Measurements from ENCODE around the gene SLC25A18. TPM values are rescaled to one million over a fixed set of nuclear protein-coding genes. Genes with fewer than 3 reads are reported as not detected.
"Not testable (repeated sequence)": the region's sequence is repeated elsewhere in the genome, so short reads cannot be mapped to it uniquely, and the experiment has no call there.

The SLC25A18 gene
- total and polyA plus RNA-seq, 8 donors = 0.70 to 3.1 (median 1.8) TPM; not detected in 1

DNA sequence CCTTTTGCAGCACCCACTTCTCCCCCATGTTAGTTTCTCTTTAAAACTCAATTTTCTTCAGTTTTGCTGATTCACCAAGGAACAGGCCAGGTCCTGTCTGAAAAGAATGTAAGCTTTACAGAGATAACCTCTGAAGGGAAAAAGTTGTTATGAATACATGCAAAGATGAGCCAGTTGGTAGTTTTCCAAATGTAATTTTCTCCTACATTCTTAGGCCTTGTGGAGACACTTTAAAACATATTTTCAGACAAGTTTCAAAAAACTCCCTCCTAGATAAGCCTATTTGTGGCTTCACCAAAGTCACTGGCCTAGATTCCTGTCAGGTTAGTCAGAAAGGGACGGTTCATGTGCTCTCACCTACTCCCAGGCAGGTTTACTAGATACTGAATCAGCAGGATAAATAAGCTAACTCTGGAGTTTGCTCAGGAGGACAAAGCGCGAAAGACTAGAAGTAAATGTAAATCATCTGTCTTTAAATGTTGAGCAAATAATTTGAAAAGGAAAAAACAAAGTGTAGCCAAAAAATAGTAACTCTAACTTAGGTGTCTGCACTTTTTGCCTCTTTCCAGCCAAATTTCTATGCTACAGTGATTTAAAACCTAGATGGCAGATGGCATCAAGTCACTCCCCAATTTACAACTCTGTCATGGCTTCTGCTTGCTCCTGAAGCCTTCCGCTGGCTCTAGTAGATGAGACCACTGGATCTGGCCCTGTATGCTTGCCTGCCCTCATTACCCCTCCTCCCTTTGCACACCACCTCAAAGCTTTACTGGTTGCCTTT lies 70.1 kb downstream of the SLC25A18 start:
- Histone ChIP-seq H3K4me3 (no peak overlapping the region), H3K27me3 (no peaks in the 10 kb centered on the region), H3K36me3 (no peaks in the 10 kb centered on the region), H3K4me1 (peaks cover 6 to 20% (median 10%) of the 10 kb centered on the region in 4 donors), H3K27ac (peak overlapping the region in 2 of 5 donors; percentile 7 to 22), H3K9me3 (no peaks in the 10 kb centered on the region)
- peak in 1 of 2 donors; percentile 62 for DNase-seq
- 51 to 77% (median 59%) methylated on average over 4 of the region's 4 CpGs for WGBS, 5 donors
- intact Hi-C loops (cut with DNase I; ENCODE audit: low total_unique reads) = no loop called here
- no peak for TF ChIP-seq EP300 (IDR thresholded peaks at IDR 0.05)
- no peak for TF ChIP-seq POLR2AphosphoS5 (IDR thresholded peaks at IDR 0.05)
- TF ChIP-seq CTCF (IDR thresholded peaks at IDR 0.05) = no peak
- no peak for TF ChIP-seq POLR2A (IDR thresholded peaks at IDR 0.05)

- no peaks in the 10 kb centered on the region for H3K9me3 ChIP-seq
- H3K4me1 ChIP-seq = peaks cover 6 to 18% (median 10%) of the 10 kb centered on the region in 4 donors
- no peaks in the 10 kb centered on the region for H3K36me3 ChIP-seq
- peak overlapping the region in 2 of 5 donors; percentile 7 to 22 for H3K27ac ChIP-seq
- no peaks in the 10 kb centered on the region for H3K27me3 ChIP-seq
- intact Hi-C loops (cut with DNase I; ENCODE audit: low total_unique reads) = no loop called here
- DNase-seq = no peak
- TF ChIP-seq CTCF (IDR thresholded peaks at IDR 0.05) (no peak), POLR2A (IDR thresholded peaks at IDR 0.05) (no peak), EP300 (IDR thresholded peaks at IDR 0.05) (no peak), POLR2AphosphoS5 (IDR thresholded peaks at IDR 0.05) (no peak)
- WGBS, 5 donors = 80 to 89% (median 88%) methylated on average over 3 of the region's 3 CpGs
- no peak overlapping the region for H3K4me3 ChIP-seq
Measured at GRCh38 chr22:17633998-17634323, 70.7 kb downstream of the SLC25A18 start.

GRCh38 chr22:17634696-17635095 lies 71.4 kb downstream of the SLC25A18 start:
- Histone ChIP-seq H3K4me1 (peaks cover 11 to 16% (median 12%) of the 10 kb centered on the region in 4 donors), H3K27ac (no peak overlapping the region), H3K27me3 (no peaks in the 10 kb centered on the region), H3K36me3 (no peaks in the 10 kb centered on the region), H3K4me3 (no peak overlapping the region), H3K9me3 (no peaks in the 10 kb centered on the region)
- TF ChIP-seq POLR2AphosphoS5 (IDR thresholded peaks at IDR 0.05) = no peak
- TF ChIP-seq POLR2A (IDR thresholded peaks at IDR 0.05) = no peak
- TF ChIP-seq CTCF (IDR thresholded peaks at IDR 0.05) = no peak
- no peak for TF ChIP-seq EP300 (IDR thresholded peaks at IDR 0.05)
- no peak for DNase-seq
- 89 to 95% (median 94%) methylated on average over 3 of the region's 3 CpGs for WGBS, 5 donors
- intact Hi-C loops (cut with DNase I; ENCODE audit: low total_unique reads) = no loop called here

DNA sequence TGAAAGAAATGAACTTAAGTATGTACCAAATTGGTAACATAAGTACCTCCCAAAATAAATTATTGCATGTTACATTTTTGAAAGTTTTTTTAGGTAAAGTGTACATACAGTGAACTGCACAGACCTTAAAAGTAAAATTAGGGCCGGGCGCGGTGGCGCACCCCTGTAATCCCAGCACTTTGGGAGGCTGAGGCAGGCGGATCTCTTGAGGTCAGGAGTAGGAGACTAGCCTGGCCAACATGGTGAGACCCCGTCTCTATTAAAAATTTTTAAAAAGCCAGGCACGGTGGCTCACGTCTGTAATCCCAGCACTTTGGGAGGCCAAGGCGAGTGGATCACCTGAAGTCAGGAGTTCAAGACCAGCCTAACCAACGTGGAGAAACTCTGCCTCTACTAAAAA lies 73.6 kb downstream of the SLC25A18 start:
- 86 to 93% (median 89%) methylated on average over 10 of the region's 10 CpGs for WGBS, 5 donors
- H3K27me3 ChIP-seq; intact Hi-C loops (cut with DNase I; ENCODE audit: low total_unique reads); H3K27ac ChIP-seq; DNase-seq; H3K4me3 ChIP-seq; H3K9me3 ChIP-seq; H3K36me3 ChIP-seq: not testable (repeated sequence)
- H3K4me1 ChIP-seq = peaks cover 17 to 26% (median 22%) of the 10 kb centered on the region in 4 donors

All from stomach (tissue), 9 donors.